GM08714 (cell line): Measurements from ENCODE around the gene AFAP1.

Source experiments
- H3K4me3 ChIP-seq: fragments of 200-500 bp; sonication (Bioruptor generic); 2 replicates; pipeline ENCODE4 v1.5.1; 2014; ENCODE audit warnings: mild to moderate bottlenecking, low read length, inconsistent platforms
- ZNF274 ChIP-seq: IDR thresholded peaks from 2 replicates; pipeline ENCODE4 v1.6.1; 2012; ENCODE audit warnings: mild to moderate bottlenecking, low read depth, low read length

Gene AFAP1

GRCh38 chr4:7939377-7940108, at the start of gene AFAP1:
AFAP1 (minus strand) TSS chr4:7939861; CDS start chr4:7872078, 67,783 bp downstream.
- peak within 1 kb of the TSS; percentile 70; the same call in 1 of the 2 replicates for H3K4me3 ChIP-seq
- TF ChIP-seq ZNF274 = no peak

GRCh38 chr4:7988437-7988836, 48.8 kb upstream of the AFAP1 start:
- H3K4me3 ChIP-seq = no peak overlapping the region
- TF ChIP-seq ZNF274 = no peak

GRCh38 chr4:7987148-7987989, 47.7 kb upstream of the AFAP1 start:
- H3K4me3 ChIP-seq = no peak overlapping the region
- no peak for TF ChIP-seq ZNF274

GRCh38 chr4:7985891-7986441, 46.3 kb upstream of the AFAP1 start:
- no peak for TF ChIP-seq ZNF274
- no peak overlapping the region for H3K4me3 ChIP-seq

GRCh38 chr4:7985072-7985471, 45.4 kb upstream of the AFAP1 start:
- no peak for TF ChIP-seq ZNF274
- no peak overlapping the region for H3K4me3 ChIP-seq

- H3K4me3 ChIP-seq = no peak overlapping the region
- no peak for TF ChIP-seq ZNF274
These were observed 44.7 kb upstream of the AFAP1 start for GRCh38 chr4:7984286-7984925.

GRCh38 chr4:7983296-7983695, 43.6 kb upstream of the AFAP1 start:
- no peak overlapping the region for H3K4me3 ChIP-seq
- no peak for TF ChIP-seq ZNF274

GRCh38 chr4:7981738-7982394, 42.2 kb upstream of the AFAP1 start:
- no peak for TF ChIP-seq ZNF274
- H3K4me3 ChIP-seq = no peak overlapping the region

- no peak for TF ChIP-seq ZNF274
- no peak overlapping the region for H3K4me3 ChIP-seq
These were observed 40.4 kb upstream of the AFAP1 start for GRCh38 chr4:7980036-7980435.

GRCh38 chr4:7979652-7979968, 39.9 kb upstream of the AFAP1 start:
- TF ChIP-seq ZNF274 = no peak
- no peak overlapping the region for H3K4me3 ChIP-seq

GRCh38 chr4:7978907-7979651, 39.4 kb upstream of the AFAP1 start:
- H3K4me3 ChIP-seq = no peak overlapping the region
- TF ChIP-seq ZNF274 = no peak

- no peak for TF ChIP-seq ZNF274
- no peak overlapping the region for H3K4me3 ChIP-seq
These were observed 38.8 kb upstream of the AFAP1 start for GRCh38 chr4:7978489-7978888.

- H3K4me3 ChIP-seq = no peak overlapping the region
- no peak for TF ChIP-seq ZNF274
These were observed 37.0 kb upstream of the AFAP1 start for GRCh38 chr4:7976634-7977033.
